Mucosa of descending colon (tissue), 3 donors: ENCODE measurements around the gene CASP8. TPM values are rescaled to one million over a fixed set of nuclear protein-coding genes. Genes with fewer than 3 reads are reported as not detected.

Experiments used
- ATAC-seq: fragments of 200-7000 bp; cut with Tn5 transposase; one replicate; pipeline ENCODE4 v1.9.1; 2020; ENCODE audit warnings: mild to moderate bottlenecking, moderate library complexity
- DNase-seq, 3 donors: peaks; one replicate each; pipeline ENCODE4 v3.0.0-alpha.2; 2020
- H3K36me3 ChIP-seq: fragments of 200-600 bp; one replicate; pipeline ENCODE4 v1.8.0; 2021; ENCODE audit warnings: low read depth, mild to moderate bottlenecking
- H3K4me1 ChIP-seq: fragments of 200-600 bp; one replicate; pipeline ENCODE4 v1.8.0; 2021; ENCODE audit warnings: low read depth, mild to moderate bottlenecking
- H3K4me3 ChIP-seq: fragments of 200-600 bp; one replicate; pipeline ENCODE4 v1.8.0; 2021; ENCODE audit warnings: mild to moderate bottlenecking
- H3K9me3 ChIP-seq: fragments of 200-600 bp; one replicate; pipeline ENCODE4 v1.8.0; 2021; ENCODE audit warnings: mild to moderate bottlenecking
- intact Hi-C, 2 donors: fragments of 100-400 bp; cut with DNase I in 1 of 2; cut with micrococcal nuclease in 1 of 2; formaldehyde crosslinking; loops; one replicate each; pipeline versions ENCODE4 v1.11.0 to v1.11.1; 2022; cut with DNase I, micrococcal nuclease
- long read RNA-seq, 2 donors: library from polyadenylated mRNA; unstranded; transcript quantifications; one replicate each; pipeline ENCODE4 v2.0.0, GENCODE V29; 2019 to 2021
- total RNA-seq, 3 donors: library from RNA; stranded (reverse); fragmentation: NEBNext Ultra II Directional in 2 of 3; extraction: Animal tissue kit (Norgen Biotek cat#: 25700) in 2 of 3; gene quantifications; one replicate each; pipeline versions ENCODE4 v1.2.1 to v1.2.4, GENCODE V29; 2021 to 2023
- TF ChIP-seq, protein P1 (sequence below): fragments of 200-600 bp; IDR thresholded peaks from one replicate; pipeline ENCODE4 v1.8.0; 2022; ENCODE audit warnings: antibody characterized with exemption, mild to moderate bottlenecking
- donor health status: DM: no; HTN: no; CAD: no; lungs with moderate emphysema.
- donor health status: DM: no; HTN: no; CAD: no.
- donor health status: DM: no; HTN: yes; CAD: no.

Gene CASP8
- total RNA-seq = 10 to 100 TPM; 38.4 to 49.8 (median 48.9) TPM
- long read RNA-seq, donor 1, transcript CASP8-205 (9 exons, 2,930 nt) = minor isoform, 5 of 47 reads
- long read RNA-seq, donor 1, transcript CASP8-220 (3 exons, 2,911 nt) = major isoform, 6 of 47 reads
- long read RNA-seq, donor 1, partial matches to known transcripts = 7 of 47 reads
- long read RNA-seq, donor 1, other reads (novel, unspliced or antisense) = 26 of 47 reads
- long read RNA-seq, donor 2, transcript CASP8-220 (3 exons, 2,911 nt) = major isoform, 6 of 29 reads
- long read RNA-seq, donor 2, partial matches to known transcripts = 3 of 29 reads
- long read RNA-seq, donor 2, other reads (novel, unspliced or antisense) = 18 of 29 reads

DNA sequence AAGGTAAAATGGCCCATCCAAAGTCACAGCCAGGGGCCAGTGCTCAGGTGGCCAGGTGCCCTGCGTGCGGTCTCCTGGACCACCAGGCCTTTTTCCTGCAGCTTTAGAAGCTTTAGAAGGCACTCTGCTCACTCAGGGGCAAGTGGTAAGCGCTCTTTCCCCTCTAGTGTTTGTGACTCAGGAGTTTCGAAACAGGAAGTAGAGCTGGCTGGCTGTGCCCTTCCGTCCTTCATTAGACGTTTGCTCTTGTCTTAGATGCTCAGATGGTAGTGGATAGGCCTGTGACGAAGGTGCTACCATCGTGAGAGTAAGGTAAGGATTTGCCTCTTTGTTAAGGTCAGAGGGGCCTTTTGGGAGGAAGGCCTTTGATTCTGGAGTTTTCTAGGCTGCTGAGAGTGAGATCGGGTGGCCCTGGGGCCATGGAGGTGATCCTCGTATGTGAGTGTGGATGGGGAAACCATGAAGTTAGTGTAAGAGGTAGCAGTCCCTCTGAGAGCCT lies at the start of gene CASP8:
CASP8 (plus strand) TSS at position 235 of the 499 bp plus-strand sequence. CDS start 5,951 bp downstream, outside the sequence.
- intact Hi-C loops = no loop called here
- H3K9me3 ChIP-seq = no peaks in the 10 kb centered on the region
- peak; percentile 39 for ATAC-seq
- peaks cover 19% of the 10 kb centered on the region for H3K4me1 ChIP-seq
- DNase-seq = peak in 2 of 3 donors; percentile 35 to 50
- no peak within 1 kb of the TSS for H3K4me3 ChIP-seq
- TF ChIP-seq, protein P1, sequence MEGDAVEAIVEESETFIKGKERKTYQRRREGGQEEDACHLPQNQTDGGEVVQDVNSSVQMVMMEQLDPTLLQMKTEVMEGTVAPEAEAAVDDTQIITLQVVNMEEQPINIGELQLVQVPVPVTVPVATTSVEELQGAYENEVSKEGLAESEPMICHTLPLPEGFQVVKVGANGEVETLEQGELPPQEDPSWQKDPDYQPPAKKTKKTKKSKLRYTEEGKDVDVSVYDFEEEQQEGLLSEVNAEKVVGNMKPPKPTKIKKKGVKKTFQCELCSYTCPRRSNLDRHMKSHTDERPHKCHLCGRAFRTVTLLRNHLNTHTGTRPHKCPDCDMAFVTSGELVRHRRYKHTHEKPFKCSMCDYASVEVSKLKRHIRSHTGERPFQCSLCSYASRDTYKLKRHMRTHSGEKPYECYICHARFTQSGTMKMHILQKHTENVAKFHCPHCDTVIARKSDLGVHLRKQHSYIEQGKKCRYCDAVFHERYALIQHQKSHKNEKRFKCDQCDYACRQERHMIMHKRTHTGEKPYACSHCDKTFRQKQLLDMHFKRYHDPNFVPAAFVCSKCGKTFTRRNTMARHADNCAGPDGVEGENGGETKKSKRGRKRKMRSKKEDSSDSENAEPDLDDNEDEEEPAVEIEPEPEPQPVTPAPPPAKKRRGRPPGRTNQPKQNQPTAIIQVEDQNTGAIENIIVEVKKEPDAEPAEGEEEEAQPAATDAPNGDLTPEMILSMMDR = no peak
- H3K36me3 ChIP-seq = no peaks in the 10 kb centered on the region

DNA sequence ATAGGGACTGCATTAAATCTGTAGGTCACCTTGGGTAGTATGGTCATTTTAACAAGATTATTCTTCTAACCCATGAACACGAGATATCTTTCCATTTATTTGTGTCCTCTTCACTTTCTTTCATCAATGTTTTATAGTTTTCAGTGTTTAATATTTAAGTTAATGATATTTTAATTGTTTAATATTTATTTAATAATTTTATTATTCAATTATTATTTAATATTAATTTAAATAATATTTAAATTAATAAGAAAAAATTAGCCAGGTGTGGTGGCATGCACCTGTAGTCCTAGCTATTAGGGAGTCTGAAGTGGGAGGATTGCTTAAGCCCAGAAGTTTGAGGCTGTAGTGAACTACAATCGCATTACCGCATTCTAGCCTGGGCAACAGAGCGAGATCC lies 44.4 kb upstream of the CASP8 start:
- no peaks in the 10 kb centered on the region for H3K36me3 ChIP-seq
- intact Hi-C loops = no loop called here
- no peaks in the 10 kb centered on the region for H3K9me3 ChIP-seq
- TF ChIP-seq, protein P1 = no peak
- DNase-seq (no peak), ATAC-seq (no peak)
- H3K4me1 ChIP-seq = peaks cover 8% of the 10 kb centered on the region
- H3K4me3 ChIP-seq = no peak overlapping the region

DNA sequence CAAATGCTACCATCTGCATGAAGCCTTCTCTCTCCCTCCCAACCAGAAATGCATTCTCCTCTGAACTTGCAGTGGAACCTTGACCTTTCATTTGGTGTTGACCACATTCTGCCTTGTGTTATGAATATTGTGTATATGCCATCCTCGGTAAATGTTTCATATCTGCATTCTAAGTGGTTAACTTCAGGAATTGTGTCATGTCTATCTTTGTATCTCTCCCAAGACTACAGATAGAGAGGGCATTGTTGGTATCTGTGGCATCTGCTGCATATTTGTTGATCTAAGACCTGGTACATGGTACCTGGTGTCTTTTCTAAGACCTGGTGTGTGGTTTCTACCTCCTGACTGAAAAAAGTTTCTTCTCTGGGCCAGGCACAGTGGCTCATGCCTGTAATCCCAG lies 43.4 kb upstream of the CASP8 start:
- DNase-seq (no peak), ATAC-seq (no peak)
- Histone ChIP-seq H3K9me3 (no peaks in the 10 kb centered on the region), H3K4me1 (peaks cover 9% of the 10 kb centered on the region), H3K4me3 (no peak overlapping the region), H3K36me3 (no peaks in the 10 kb centered on the region)
- TF ChIP-seq, protein P1 = no peak
- intact Hi-C loops = no loop called here

DNA sequence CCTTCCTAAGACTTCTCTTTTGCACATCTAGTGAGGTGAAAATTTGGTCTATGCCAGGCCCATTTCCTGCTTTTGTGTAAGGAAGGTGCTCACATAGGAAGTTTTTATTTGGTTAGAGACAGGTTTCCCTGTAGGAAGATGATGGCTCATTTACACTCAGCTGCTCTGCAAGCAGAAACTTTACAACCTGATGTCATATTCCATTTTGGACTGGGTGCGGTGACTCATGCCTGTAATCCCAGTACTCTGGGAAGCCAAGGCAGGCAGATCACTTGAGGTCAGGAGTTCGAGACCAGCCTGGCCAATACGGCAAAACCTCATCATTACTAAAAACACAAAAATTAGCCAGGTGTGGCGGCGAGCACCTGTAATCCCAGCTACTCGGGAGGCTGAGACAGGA lies 41.6 kb upstream of the CASP8 start:
- Histone ChIP-seq H3K9me3 (no peaks in the 10 kb centered on the region), H3K4me3 (no peak overlapping the region), H3K4me1 (peaks cover 9% of the 10 kb centered on the region), H3K36me3 (no peaks in the 10 kb centered on the region)
- ATAC-seq (peak; percentile 80), DNase-seq (peak in 1 of 3 donors; percentile 47)
- intact Hi-C loops = no loop called here
- TF ChIP-seq, protein P1 = no peak

DNA sequence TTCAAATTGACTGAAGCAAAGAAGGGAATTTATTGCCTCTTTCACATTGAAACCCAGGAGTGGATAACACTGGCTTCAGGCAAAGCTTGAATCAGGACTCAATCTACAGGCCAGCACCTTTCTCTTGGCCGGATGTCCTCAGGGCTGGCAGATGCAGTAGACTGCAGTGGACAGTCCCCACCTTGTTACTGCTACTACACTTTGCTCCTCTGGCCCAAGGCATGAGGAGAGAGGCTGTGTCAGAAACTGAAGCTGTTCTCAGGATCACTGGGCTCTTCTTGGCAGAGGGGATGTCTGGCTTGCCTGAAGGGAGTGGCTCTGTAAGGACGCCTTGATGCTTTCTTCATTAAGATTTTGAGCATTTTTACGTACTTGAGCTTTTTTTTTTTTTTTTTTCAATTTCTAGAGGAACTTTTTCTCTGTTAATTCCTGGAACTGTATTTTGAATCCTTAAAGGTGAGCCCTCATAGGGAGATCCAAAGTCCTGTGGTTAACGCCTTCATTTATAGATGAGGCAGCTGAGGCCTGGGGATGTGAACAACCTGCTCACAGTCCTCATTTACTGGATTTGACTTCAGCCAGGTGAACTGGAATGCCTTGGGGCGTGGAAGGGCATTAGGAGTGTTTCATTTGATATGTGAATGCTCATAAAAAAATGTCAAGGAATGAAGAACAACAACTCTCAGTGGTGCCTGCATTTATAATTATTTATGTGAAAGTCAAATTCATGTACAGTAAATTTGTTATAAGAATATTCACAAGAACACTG lies 40.8 kb upstream of the CASP8 start:
- ATAC-seq (peak; percentile 90), DNase-seq (peak in 1 of 3 donors; percentile 73)
- TF ChIP-seq, protein P1 = no peak

More for the DNA sequence above, 40.8 kb upstream of the CASP8 start:
- Histone ChIP-seq H3K36me3 (no peaks in the 10 kb centered on the region), H3K9me3 (no peaks in the 10 kb centered on the region), H3K4me3 (no peak overlapping the region), H3K4me1 (peaks cover 9% of the 10 kb centered on the region)
- intact Hi-C loops = no loop called here
